Activated CD4-positive, alpha-beta T cell treated with anti-CD3 and anti-CD28 coated beads for 1 hour (primary cell): Measurements from ENCODE around the gene C1orf210.

Experiments
- DNase-seq: peaks from one replicate; pipeline ENCODE4 v3.0.0-alpha.2; 2020

The C1orf210 gene

GRCh38 chr1:43285269-43285990 lies at the start of gene C1orf210:
Gene C1orf210, minus strand, starts transcription at chr1:43285581. Its CDS starts 2,311 bp downstream, at chr1:43283270.
- no peak for DNase-seq

- DNase-seq, result no peak
Measured at GRCh38 chr1:43334453-43335205, 49.2 kb upstream of the C1orf210 start.

DNA sequence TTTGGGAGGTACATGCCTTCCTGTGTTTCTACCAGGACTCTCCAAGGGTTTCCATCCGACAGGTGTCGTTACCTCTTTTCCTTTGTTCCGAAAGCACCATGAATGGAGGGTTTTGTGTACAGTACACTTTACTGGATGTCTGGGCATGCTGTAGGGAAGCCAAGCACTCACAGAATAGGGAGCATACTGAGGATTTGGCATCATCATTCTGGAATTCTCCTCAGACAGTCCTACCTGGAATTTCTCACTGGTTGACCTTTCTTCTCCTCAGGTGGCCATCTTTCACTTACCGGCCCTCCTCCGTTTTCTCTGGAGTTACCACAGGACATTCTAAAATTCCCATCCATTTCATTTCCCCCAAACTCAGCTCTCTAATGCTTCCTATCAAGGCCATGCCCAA lies 46.3 kb upstream of the C1orf210 start:
- DNase-seq, result no peak

DNA sequence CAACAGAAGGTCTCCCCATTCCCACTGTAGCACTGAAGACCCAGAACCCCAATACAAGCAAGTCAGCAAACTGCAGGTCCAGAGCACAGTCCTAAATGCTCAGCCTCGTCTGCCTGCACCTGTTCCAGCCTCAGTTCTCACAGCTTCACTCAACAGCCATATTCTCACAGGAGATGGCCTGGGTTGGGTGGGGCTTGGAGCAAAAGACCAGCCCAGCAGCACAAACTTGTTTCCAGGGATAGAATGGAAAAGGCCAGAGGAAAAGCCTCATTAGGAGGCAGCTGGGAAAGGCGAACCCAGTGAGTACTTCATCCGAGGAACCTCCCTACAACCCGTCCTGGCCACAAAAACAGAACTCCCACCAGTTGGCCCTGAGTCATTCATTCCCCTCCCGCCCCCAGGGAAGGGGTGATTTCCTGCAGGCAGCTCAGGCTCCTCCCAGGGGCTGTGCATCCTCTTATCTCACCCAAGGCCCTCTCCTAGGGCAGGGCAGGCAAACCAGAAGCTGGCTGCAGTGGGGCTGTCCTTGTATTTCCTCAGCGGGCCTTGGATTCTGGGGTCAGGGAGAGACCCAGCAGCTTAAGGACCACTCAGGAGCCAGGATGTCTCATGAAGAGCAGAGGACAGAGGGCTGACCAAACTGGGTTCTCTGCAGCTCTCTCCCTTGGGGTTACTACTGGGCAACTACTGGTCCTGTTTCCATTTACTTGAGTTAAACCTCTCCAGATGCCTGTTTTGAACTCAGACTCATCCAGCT lies 44.8 kb upstream of the C1orf210 start:
- no peak for DNase-seq

DNA sequence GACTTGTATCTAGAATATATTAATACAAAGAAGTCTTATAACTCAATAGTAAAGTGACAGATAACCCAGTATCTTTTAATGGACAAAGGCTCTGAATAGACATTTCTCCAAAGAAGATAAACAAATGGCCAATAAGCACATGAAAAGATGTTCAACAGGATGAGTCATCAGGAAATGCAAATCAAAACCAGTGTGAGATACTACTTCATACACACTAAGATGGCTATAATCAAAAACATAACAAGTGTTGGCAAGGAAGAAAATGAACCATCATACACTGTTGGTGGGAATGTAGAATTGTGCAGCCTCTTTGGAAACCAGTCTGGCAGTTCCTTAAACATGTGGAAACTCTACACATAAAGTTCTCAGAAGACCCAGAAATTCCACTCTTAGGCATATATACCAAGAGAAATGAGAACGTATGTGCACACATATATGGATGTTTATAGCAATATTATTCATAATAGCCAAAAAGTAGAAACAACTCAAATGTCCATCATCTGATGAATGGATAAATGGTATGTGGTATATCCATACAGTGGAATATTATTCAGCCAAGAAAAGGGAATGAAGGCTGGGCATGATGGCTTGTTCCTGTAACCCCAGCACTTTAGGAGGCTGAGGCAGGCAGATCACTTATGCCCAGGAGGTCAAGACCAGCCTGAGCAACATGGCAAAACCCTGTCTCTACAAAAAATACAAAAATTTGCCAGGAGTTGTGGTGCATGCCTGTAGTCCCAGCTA lies 42.3 kb upstream of the C1orf210 start:
- DNase-seq, result no peak

- no peak for DNase-seq
Measured at GRCh38 chr1:43325381-43325780, 40.0 kb upstream of the C1orf210 start.

GRCh38 chr1:43324810-43325209 lies 39.4 kb upstream of the C1orf210 start:
- no peak for DNase-seq

DNA sequence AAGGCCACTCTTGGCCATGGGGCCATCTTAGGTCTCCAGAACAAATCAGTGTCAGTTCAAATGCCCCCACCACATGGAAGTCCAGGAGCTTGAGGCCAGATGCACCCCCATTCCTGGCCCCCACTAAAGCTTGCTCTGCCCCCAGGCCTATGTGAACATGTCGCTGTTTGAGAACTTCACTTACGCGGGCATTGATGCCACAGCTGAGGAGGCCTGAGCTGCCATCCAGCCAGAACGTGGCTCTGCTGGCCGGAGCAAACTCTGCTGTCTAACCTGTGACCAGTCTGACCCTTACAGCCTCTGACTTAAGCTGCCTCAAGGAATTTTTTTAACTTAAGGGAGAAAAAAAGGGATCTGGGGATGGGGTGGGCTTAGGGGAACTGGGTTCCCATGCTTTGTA lies 37.1 kb upstream of the C1orf210 start:
- no peak for DNase-seq

DNA sequence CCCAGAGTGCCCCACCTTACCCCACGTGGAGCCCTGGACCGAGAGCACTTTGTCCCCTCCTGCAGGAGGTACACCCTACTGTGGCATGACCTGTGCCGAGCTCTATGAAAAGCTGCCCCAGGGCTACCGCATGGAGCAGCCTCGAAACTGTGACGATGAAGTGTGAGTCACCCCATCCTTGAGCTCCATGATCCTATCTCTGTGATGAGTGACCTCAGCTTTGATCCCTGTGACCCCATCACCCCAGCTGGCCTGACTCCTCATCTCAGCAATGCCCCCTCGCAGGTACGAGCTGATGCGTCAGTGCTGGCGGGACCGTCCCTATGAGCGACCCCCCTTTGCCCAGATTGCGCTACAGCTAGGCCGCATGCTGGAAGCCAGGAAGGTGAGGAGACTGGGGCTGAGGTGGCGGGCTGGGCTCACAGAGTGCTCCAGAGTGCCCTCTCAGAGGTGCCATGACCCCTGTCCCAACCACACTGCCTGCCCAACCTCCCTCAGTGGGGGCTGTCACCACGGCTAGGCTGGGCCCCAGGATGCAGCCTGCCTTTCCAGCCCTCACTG lies 36.0 kb upstream of the C1orf210 start:
- DNase-seq, result no peak

DNA sequence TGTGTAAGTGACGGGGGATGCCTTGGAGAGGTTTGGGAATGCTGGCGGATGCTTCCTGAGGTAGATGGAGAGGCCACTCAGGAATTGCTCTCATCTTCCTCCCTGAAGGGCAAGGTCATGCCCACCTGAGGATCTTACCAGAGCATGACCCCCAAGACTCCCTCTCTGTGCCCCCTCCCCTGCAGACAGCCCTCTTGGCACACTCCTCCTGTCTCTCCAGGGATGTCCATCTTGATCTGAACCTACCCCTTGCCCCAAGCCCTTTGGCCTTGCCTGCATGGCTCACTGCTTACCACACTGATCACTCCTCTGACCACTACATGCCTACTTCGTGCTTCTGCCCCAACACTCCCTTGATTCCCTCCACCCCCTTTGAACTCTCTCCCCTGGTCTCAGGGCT lies 34.4 kb upstream of the C1orf210 start:
- no peak for DNase-seq

DNA sequence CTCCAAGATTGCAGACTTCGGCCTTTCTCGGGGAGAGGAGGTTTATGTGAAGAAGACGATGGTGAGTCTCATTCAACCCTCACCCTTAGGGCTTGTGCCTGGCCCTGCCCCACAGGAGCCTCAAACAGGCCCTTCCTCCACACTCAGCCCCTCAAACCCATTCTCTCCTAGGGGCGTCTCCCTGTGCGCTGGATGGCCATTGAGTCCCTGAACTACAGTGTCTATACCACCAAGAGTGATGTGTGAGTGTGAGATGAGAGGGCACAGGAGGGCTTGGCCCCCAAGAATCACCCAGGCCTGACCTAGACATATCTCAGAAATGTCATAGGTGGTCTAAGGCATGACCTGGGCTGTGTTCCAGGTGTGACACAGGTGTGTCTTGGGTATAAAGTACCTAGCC lies 33.9 kb upstream of the C1orf210 start:
- DNase-seq, result no peak

GRCh38 chr1:43318831-43319230 lies 33.5 kb upstream of the C1orf210 start:
- DNase-seq, result no peak

DNA sequence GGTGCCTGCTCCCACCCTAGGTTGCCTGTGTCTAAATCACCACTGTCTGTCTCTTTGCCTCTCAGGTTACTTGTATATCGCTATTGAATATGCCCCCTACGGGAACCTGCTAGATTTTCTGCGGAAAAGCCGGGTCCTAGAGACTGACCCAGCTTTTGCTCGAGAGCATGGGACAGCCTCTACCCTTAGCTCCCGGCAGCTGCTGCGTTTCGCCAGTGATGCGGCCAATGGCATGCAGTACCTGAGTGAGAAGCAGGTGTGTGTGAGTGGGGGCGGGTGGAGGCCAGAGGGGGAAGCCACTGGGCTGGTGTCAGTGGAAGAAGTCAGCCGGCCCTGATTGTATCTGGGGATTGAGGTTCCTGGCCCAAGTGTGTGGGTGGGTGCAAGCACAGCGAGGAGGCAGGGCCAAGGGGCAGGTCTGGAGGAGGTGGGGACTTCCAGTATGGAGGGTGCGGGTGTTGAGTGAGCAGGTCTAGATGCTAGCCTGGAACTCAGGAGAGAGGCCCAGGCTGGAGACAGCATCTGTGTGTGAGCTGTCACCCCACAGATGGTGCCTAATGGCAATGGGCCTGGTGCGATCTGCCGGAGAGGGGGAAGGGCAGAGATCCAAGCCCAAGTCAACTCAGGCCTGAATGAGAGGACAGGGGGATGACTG lies 32.6 kb upstream of the C1orf210 start:
- no peak for DNase-seq

DNA sequence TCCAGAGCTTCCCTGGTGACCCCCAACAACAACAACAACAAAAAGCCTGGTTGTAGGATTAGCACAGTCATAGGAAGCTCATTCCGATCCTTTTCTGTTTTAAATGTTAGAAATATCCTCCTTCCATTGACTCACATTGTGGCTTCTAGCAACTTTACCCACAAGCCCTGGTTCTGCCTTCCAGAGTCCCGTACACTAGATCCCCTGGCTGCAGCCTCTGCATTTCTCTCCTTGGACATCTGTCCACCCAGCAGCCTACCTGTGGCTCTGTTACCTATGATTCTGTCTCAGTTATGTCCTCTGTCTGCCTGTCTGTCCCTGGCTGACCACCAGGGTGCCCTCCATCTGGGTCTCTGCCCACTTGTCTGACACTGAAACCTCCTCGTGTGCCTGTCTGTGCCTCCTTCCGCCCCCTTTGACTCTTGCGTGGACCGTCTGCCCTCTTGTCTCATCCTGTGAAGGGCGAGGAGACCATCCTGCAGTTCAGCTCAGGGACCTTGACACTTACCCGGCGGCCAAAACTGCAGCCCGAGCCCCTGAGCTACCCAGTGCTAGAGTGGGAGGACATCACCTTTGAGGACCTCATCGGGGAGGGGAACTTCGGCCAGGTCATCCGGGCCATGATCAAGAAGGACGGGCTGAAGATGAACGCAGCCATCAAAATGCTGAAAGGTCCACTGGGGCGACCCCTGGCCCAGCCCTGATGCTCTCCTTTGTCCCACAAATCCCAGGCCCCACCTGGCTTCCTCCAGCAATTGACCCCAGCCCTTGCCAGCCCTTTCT lies 31.5 kb upstream of the C1orf210 start:
- DNase-seq, result no peak

DNA sequence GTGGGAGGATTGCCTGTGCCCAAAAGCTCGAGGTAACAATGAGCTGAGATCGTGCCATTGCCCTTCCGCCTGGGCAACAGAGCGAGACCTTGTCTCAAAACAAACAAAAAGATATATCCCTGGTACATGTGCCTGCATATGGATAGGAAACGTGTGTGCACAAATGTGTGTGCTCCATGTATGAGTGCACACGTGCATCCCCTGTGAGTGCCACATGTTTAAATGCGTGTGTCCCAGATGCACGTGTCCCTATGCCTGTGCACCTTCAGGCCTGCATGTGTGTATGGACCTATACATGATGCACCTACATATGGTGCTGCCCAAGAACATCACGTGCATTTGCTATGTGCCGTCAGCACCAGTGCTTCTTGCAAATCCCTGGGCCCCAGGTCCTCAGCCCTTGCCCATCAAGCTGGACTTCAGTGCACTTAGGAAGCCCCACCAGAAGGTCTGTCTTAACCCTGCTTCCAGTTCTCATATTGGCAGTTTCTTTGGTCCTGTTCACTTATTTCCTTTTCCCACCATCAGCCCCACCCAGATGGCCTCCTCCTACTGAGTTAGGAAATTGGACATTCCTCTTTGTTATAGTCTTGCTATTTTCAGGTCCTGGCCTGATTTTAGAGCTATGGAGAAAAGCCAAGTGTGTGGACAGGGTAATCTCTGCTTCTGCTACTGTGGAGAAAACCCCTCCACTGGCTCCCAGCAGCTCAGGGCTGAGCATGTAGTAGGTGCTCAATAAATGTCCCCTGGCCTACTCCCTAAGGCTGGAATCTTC lies 30.8 kb upstream of the C1orf210 start:
- no peak for DNase-seq

GRCh38 chr1:43315481-43315880 lies 30.1 kb upstream of the C1orf210 start:
- no peak for DNase-seq

- DNase-seq, result no peak
Measured at GRCh38 chr1:43314233-43314632, 28.9 kb upstream of the C1orf210 start.

DNA sequence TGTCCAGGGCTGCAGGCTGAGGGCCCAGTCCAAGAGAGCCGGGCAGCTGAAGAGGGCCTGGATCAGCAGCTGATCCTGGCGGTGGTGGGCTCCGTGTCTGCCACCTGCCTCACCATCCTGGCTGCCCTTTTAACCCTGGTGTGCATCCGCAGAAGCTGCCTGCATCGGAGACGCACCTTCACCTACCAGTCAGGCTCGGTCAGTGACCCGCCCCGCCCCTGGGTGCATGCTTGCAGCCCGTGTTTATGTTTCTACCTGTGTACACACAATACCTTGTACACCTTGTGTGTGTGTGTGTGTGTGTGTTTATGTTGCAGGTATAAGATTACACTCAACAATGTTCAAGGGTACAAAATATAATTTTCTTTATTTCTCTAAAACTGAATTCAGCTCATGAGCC lies 28.4 kb upstream of the C1orf210 start:
- DNase-seq, result no peak

DNA sequence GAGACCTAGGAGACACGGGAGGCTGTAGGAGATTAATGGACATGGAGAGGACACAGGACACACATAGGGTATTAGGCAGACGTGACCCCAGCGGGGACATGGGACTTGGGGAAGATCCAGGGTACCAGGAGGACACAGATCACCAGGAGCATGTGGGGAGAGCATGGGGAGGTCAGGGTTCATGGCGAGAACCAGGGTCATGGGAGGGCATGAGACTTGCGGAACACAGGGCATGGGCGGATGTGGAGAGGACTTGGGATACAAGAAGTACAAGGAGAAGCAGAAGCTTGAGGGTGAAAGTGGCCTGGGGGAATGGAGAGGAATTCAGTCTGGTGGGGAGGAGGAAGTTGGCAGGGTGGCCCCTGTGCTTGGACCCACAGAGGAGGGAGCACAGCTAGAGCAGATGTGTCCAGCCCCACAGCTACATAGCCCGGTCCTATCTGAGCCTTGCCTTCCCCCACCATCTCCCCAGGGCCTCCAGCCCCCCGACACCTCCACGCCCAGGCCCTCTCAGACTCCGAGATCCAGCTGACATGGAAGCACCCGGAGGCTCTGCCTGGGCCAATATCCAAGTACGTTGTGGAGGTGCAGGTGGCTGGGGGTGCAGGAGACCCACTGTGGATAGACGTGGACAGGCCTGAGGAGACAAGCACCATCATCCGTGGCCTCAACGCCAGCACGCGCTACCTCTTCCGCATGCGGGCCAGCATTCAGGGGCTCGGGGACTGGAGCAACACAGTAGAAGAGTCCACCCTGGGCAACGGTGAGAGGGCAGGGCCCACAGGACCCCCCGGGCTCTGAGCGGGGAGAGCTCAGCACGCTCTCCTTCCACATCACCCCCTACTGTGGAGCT lies 27.5 kb upstream of the C1orf210 start:
- DNase-seq, result no peak

GRCh38 chr1:43312212-43312623 lies 26.8 kb upstream of the C1orf210 start:
- DNase-seq, result no peak
